Neutrophil (primary cell): Measurements from ENCODE around the gene CCDC149.

Source experiments
- H3K27ac ChIP-seq: fragments of 200-600 bp; sonication (generic); 2 replicates; pipeline ENCODE4 v1.5.1; 2016; ENCODE audit warnings: mild to moderate bottlenecking, moderate library complexity
- H3K27me3 ChIP-seq: fragments of 200-600 bp; sonication (generic); 2 replicates; pipeline ENCODE4 v1.6.0; 2016; ENCODE audit warnings: mild to moderate bottlenecking
- H3K36me3 ChIP-seq: fragments of 200-600 bp; sonication (generic); 2 replicates; pipeline ENCODE4 v1.5.1; 2017
- H3K4me1 ChIP-seq, 2 experiments: fragments of 200-600 bp in 1 of 2; sonication (generic) in 1 of 2; 1 replicate in 1 of 2; 2 replicates in 1 of 2; pipeline versions ENCODE4 v1.5.1 to v1.6.1; 2013 to 2016; ENCODE audit warnings: low read depth in 1 of 2, low read length in 1 of 2, mild to moderate bottlenecking in 1 of 2, moderate library complexity in 1 of 2; ENCODE audit not compliant: control insufficient read depth in 1 of 2, insufficient read depth in 1 of 2
- H3K4me3 ChIP-seq, 2 experiments: fragments of 200-600 bp in 1 of 2; sonication (generic) in 1 of 2; 1 replicate in 1 of 2; 2 replicates in 1 of 2; pipeline ENCODE4 v1.5.1; 2013 to 2016; ENCODE audit warnings: low read depth in 1 of 2, low read length in 1 of 2, mild to moderate bottlenecking in 1 of 2, moderate library complexity in 1 of 2
- H3K9me3 ChIP-seq: fragments of 200-600 bp; sonication (generic); 2 replicates; pipeline ENCODE4 v1.5.1; 2016
- TF ChIP-seq, protein P1 (sequence below): fragments of 200-600 bp; sonication (generic); IDR thresholded peaks from 2 replicates; pipeline ENCODE4 v1.5.1; 2016; ENCODE audit warnings: antibody characterized with exemption

The CCDC149 gene

DNA sequence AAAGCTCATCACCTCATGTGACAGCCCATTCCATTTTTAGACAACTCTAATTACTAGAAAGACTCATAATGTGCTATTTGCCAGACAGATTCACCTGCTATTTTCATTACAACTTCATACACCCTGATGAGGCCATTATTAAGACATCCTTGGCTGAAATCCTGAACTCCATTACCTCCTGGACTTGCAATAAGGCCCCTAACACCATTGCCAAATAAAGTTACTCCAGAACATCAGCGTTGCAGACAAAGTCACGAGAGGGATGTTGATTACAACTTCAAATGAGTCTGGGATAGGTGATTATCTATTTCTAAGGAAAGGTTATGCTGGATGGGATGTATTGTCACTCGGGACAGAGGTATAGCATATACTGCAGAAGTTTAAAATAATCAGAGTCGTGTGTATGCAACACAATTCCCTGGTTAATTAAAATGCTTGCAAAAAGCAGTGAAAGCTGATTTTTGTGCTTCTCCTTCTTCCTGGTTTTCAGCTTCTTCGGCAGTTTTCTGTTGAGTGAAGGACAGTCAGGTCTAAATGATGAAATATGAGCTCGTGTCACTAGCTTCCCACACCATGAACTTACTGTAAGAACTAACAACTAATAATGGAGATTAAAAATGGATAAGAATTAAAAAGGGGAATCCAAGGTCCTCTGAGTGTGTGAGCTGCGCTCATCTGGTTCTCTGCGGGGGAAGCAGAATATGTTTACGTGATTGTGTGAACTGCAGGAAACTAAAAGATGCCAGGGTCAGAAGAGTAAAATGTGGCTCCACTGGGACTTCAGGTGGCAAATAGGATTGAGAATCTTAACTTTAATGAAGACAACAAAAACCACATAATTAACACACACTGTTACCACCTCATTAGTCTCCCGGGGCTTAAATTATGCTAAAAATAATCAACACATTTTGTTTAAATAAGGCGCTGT, 135.0 kb downstream of the CCDC149 start:
- no peak overlapping the region for H3K4me3 ChIP-seq
- no peaks in the 10 kb centered on the region for H3K36me3 ChIP-seq
- H3K4me1 ChIP-seq, result no peaks in the 10 kb centered on the region
- no peaks in the 10 kb centered on the region for H3K9me3 ChIP-seq
- no peaks in the 10 kb centered on the region for H3K27me3 ChIP-seq
- TF ChIP-seq, protein P1, sequence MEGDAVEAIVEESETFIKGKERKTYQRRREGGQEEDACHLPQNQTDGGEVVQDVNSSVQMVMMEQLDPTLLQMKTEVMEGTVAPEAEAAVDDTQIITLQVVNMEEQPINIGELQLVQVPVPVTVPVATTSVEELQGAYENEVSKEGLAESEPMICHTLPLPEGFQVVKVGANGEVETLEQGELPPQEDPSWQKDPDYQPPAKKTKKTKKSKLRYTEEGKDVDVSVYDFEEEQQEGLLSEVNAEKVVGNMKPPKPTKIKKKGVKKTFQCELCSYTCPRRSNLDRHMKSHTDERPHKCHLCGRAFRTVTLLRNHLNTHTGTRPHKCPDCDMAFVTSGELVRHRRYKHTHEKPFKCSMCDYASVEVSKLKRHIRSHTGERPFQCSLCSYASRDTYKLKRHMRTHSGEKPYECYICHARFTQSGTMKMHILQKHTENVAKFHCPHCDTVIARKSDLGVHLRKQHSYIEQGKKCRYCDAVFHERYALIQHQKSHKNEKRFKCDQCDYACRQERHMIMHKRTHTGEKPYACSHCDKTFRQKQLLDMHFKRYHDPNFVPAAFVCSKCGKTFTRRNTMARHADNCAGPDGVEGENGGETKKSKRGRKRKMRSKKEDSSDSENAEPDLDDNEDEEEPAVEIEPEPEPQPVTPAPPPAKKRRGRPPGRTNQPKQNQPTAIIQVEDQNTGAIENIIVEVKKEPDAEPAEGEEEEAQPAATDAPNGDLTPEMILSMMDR, result no peak
- H3K27ac ChIP-seq, result no peak overlapping the region

GRCh38 chr4:24775750-24776149, 137.1 kb downstream of the CCDC149 start:
- H3K4me1 ChIP-seq, result no peaks in the 10 kb centered on the region
- TF ChIP-seq, protein P1, result no peak
- no peaks in the 10 kb centered on the region for H3K27me3 ChIP-seq
- H3K9me3 ChIP-seq, result no peaks in the 10 kb centered on the region
- no peak overlapping the region for H3K27ac ChIP-seq
- H3K36me3 ChIP-seq, result no peaks in the 10 kb centered on the region
- H3K4me3 ChIP-seq, result no peak overlapping the region

- Histone ChIP-seq H3K4me1 (no peaks in the 10 kb centered on the region), H3K4me3 (no peak overlapping the region), H3K27me3 (no peaks in the 10 kb centered on the region), H3K27ac (no peak overlapping the region), H3K9me3 (no peaks in the 10 kb centered on the region), H3K36me3 (no peaks in the 10 kb centered on the region)
- TF ChIP-seq, protein P1, result no peak
Observed at GRCh38 chr4:24775032-24775605, 137.7 kb downstream of the CCDC149 start.

DNA sequence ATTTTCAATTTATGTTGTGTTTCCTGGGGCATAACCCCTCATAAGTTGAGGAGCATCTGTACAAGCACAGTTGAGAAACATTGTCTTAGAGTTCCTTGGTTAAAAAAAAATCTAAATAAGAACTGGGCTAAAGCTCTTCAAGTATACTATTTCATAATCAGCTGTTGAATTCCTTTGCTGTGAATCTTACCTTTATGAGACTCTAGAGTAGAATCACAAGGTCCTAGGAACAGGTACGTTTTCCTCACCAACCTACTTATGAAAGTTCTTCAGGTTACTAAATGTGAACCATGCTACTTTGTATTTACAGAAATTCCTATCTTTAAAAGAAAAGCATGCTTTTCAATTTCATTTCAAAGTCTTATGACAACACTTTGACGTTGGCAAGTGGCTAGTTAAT, 138.4 kb downstream of the CCDC149 start:
- H3K27me3 ChIP-seq, result no peaks in the 10 kb centered on the region
- no peak overlapping the region for H3K4me3 ChIP-seq
- H3K36me3 ChIP-seq, result no peaks in the 10 kb centered on the region
- no peak overlapping the region for H3K27ac ChIP-seq
- H3K9me3 ChIP-seq, result no peaks in the 10 kb centered on the region
- no peaks in the 10 kb centered on the region for H3K4me1 ChIP-seq
- TF ChIP-seq, protein P1, result no peak

- H3K4me3 ChIP-seq, result no peak overlapping the region
- no peak overlapping the region for H3K27ac ChIP-seq
- no peaks in the 10 kb centered on the region for H3K9me3 ChIP-seq
- no peaks in the 10 kb centered on the region for H3K36me3 ChIP-seq
- no peaks in the 10 kb centered on the region for H3K27me3 ChIP-seq
- no peaks in the 10 kb centered on the region for H3K4me1 ChIP-seq
- TF ChIP-seq, protein P1, result no peak
Observed at GRCh38 chr4:24772952-24773351, 139.9 kb downstream of the CCDC149 start.
